Tibial nerve (tissue), 4 donors: Measurements from ENCODE around the gene CXCL14. TPM values are rescaled to one million over a fixed set of nuclear protein-coding genes. Genes with fewer than 3 reads are reported as not detected.

Experiments
- DNase-seq, 2 donors: peaks; one replicate each; pipeline ENCODE4 v3.0.0-alpha.2; 2019; ENCODE audit warnings: low spot score in 2 of 2
- H3K27ac ChIP-seq, 4 donors: fragments of 200-600 bp; sonication (generic) in 3 of 4; one replicate each; pipeline ENCODE4 v1.5.1; 2017 to 2019; ENCODE audit warnings: mild to moderate bottlenecking in 1 of 4
- H3K27me3 ChIP-seq, 2 donors: fragments of 200-600 bp; sonication (generic) in 1 of 2; one replicate each; pipeline versions ENCODE4 v1.5.1 to v1.6.0; 2017 to 2019
- H3K36me3 ChIP-seq, 3 donors: fragments of 200-600 bp; sonication (generic); one replicate each; pipeline ENCODE4 v1.5.1; 2018 to 2019
- H3K4me1 ChIP-seq, 4 donors: fragments of 200-600 bp; sonication (generic) in 3 of 4; one replicate each; pipeline ENCODE4 v1.5.1; 2017 to 2019
- H3K4me3 ChIP-seq, 4 donors: fragments of 200-600 bp; sonication (generic) in 3 of 4; one replicate each; pipeline ENCODE4 v1.5.1; 2017 to 2019; ENCODE audit warnings: mild to moderate bottlenecking in 1 of 4, moderate library complexity in 1 of 4
- H3K9me3 ChIP-seq, 4 donors: fragments of 200-600 bp; sonication (generic) in 3 of 4; one replicate each; pipeline ENCODE4 v1.5.1; 2017 to 2019
- CTCF ChIP-seq, 5 experiments: fragments of 200-600 bp in 3 of 5; fragments of 450-650 bp in 2 of 5; sonication (generic) in 3 of 5; IDR thresholded peaks; one replicate each; pipeline ENCODE4 v1.5.1; 2016 to 2019; ENCODE audit warnings: antibody characterized with exemption in 5 of 5, mild to moderate bottlenecking in 3 of 5, moderate library complexity in 2 of 5
- EP300 ChIP-seq, 2 donors: sonication (generic); formaldehyde crosslinking; IDR thresholded peaks; one replicate each; pipeline ENCODE4 v1.6.1; 2017; ENCODE audit warnings: antibody characterized with exemption in 2 of 2, mild to moderate bottlenecking in 1 of 2
- POLR2A ChIP-seq, 2 donors: fragments of 450-650 bp; IDR thresholded peaks; one replicate each; pipeline ENCODE4 v1.6.1; 2017; ENCODE audit warnings: antibody characterized with exemption in 2 of 2, mild to moderate bottlenecking in 2 of 2, moderate library complexity in 2 of 2
- WGBS, 2 donors: methylation state at CpG; one replicate each; pipeline ENCODE4 v1.1.5; 2018; 5-methylcytosine and 5-hydroxymethylcytosine counted together
- total RNA-seq, 4 donors: library from RNA; depleted of rRNA; stranded (reverse); fragments of >200 nt; gene quantifications; one replicate each; pipeline ENCODE4 v1.1.0, GENCODE V29; 2016

Gene CXCL14
- total RNA-seq, 4 donors from 2014 or later, result 76.5 to 171 (median 111) TPM

DNA sequence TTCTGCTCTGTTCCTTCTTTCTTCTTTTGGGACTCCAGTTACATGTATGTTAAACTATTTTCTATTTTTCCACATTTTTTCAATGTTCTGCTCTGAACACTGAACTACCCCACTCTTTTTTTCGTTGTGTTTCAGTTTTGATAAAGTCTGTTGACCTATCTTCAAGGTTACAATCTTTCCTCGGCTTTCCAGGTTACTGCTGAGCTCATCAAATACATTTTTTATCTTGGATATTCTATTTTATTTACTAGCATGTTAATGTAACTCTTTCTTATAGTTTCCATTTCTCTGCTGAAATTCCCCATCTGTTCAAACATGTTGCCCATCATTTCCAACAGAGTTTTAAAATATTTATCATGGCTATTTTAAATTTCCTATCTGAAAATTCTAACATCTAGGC lies 56.8 kb downstream of the CXCL14 start:
- no peak overlapping the region for H3K4me3 ChIP-seq
- WGBS, 2 donors, result 51 to 56% methylated on average over 2 of the region's 2 CpGs
- peaks cover 0 to 6% of the 10 kb centered on the region in 2 donors for H3K27me3 ChIP-seq
- no peak for DNase-seq
- H3K4me1 ChIP-seq, result no peaks in the 10 kb centered on the region
- no peaks in the 10 kb centered on the region for H3K36me3 ChIP-seq
- no peak for TF ChIP-seq CTCF (IDR thresholded peaks at IDR 0.05)
- TF ChIP-seq EP300 (IDR thresholded peaks at IDR 0.05), result no peak
- TF ChIP-seq POLR2A (IDR thresholded peaks at IDR 0.05), result no peak
- no peak overlapping the region for H3K27ac ChIP-seq
- peaks cover 0 to 3% (median 1%) of the 10 kb centered on the region in 4 donors for H3K9me3 ChIP-seq

Other genes starting within 250 kb of the CXCL14 start
- gene MACROH2A1, start 179.8 kb downstream of the CXCL14 start, total RNA-seq, result 100 to 1,000 TPM; 164 to 268 (median 170) TPM
- gene DCANP1, start 131.6 kb downstream of the CXCL14 start, total RNA-seq, result not detected
- gene TIFAB, start 126.6 kb downstream of the CXCL14 start, total RNA-seq, result not detected
- gene NEUROG1, start 43.0 kb downstream of the CXCL14 start, total RNA-seq, result not detected